ENCODE measurements around the gene OR56A1.
"Not testable (repeated sequence)": the region's sequence is repeated elsewhere in the genome, so short reads cannot be mapped to it uniquely, and the experiment has no call there.

GRCh38 chr11:6076443-6076842 is 45.9 kb upstream of the OR56A1 start:
- not testable (repeated sequence) for TF ChIP-seq EZH2 (IDR thresholded peaks at IDR 0.05; ENCODE audit: borderline replicate concordance); EZH2phosphoT487 (IDR thresholded peaks at IDR 0.05; ENCODE audit: low read depth, severe bottlenecking, unreplicated experiment)
- TF ChIP-seq, protein P1, sequence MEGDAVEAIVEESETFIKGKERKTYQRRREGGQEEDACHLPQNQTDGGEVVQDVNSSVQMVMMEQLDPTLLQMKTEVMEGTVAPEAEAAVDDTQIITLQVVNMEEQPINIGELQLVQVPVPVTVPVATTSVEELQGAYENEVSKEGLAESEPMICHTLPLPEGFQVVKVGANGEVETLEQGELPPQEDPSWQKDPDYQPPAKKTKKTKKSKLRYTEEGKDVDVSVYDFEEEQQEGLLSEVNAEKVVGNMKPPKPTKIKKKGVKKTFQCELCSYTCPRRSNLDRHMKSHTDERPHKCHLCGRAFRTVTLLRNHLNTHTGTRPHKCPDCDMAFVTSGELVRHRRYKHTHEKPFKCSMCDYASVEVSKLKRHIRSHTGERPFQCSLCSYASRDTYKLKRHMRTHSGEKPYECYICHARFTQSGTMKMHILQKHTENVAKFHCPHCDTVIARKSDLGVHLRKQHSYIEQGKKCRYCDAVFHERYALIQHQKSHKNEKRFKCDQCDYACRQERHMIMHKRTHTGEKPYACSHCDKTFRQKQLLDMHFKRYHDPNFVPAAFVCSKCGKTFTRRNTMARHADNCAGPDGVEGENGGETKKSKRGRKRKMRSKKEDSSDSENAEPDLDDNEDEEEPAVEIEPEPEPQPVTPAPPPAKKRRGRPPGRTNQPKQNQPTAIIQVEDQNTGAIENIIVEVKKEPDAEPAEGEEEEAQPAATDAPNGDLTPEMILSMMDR (IDR thresholded peaks at IDR 0.05; ENCODE audit: poor library complexity), result not testable (repeated sequence)

Data from hepatocyte (in vitro differentiated cells).